Measurements from ENCODE around the gene USH1C.

USH1C gene

GRCh38 chr11:17546240-17546639 is 2.0 kb upstream of the USH1C start:
- no peak for DNase-seq

- DNase-seq = no peak
These were observed 539 bp downstream of the USH1C start for GRCh38 chr11:17543574-17544180.

GRCh38 chr11:17543041-17543440 is 1.2 kb downstream of the USH1C start:
- DNase-seq = no peak

- no peak for DNase-seq
These were observed 2.0 kb downstream of the USH1C start for GRCh38 chr11:17542249-17542648.

- DNase-seq = no peak
These were observed 2.8 kb downstream of the USH1C start for GRCh38 chr11:17541330-17541885.

- DNase-seq = no peak
These were observed 3.4 kb downstream of the USH1C start for GRCh38 chr11:17540807-17541206.

GRCh38 chr11:17538731-17539130 is 5.5 kb downstream of the USH1C start:
- DNase-seq = no peak

- DNase-seq = no peak
These were observed 6.2 kb downstream of the USH1C start for GRCh38 chr11:17538054-17538453.

GRCh38 chr11:17537261-17537660 is 7.0 kb downstream of the USH1C start:
- DNase-seq = no peak

GRCh38 chr11:17535488-17535887 is 8.7 kb downstream of the USH1C start:
- DNase-seq = no peak

- DNase-seq = no peak
These were observed 10.3 kb downstream of the USH1C start for GRCh38 chr11:17533778-17534415.

- DNase-seq = no peak
These were observed 10.9 kb downstream of the USH1C start for GRCh38 chr11:17533341-17533740.

- DNase-seq = no peak
These were observed 11.4 kb downstream of the USH1C start for GRCh38 chr11:17532784-17533183.

GRCh38 chr11:17531636-17532113 is 12.5 kb downstream of the USH1C start:
- DNase-seq = no peak

- DNase-seq = no peak
These were observed 13.1 kb downstream of the USH1C start for GRCh38 chr11:17531071-17531600.

- DNase-seq = no peak
These were observed 14.4 kb downstream of the USH1C start for GRCh38 chr11:17529844-17530185.

- no peak for DNase-seq
These were observed 15.0 kb downstream of the USH1C start for GRCh38 chr11:17528906-17529843.

- peak; percentile 27 for DNase-seq
These were observed 16.0 kb downstream of the USH1C start for GRCh38 chr11:17528181-17528691.

GRCh38 chr11:17527628-17527995 is 16.6 kb downstream of the USH1C start:
- DNase-seq = no peak

- DNase-seq = no peak
These were observed 17.1 kb downstream of the USH1C start for GRCh38 chr11:17526931-17527627.

GRCh38 chr11:17526326-17526725 is 17.9 kb downstream of the USH1C start:
- DNase-seq = no peak

GRCh38 chr11:17525570-17525969 is 18.6 kb downstream of the USH1C start:
- no peak for DNase-seq
